Activated CD4-positive, alpha-beta T cell treated with anti-CD3 and anti-CD28 coated beads for 48 hours (primary cell): Measurements from ENCODE around the gene GIGYF2.
"Not testable (repeated sequence)": the region's sequence is repeated elsewhere in the genome, so short reads cannot be mapped to it uniquely, and the experiment has no call there.

Experiments
- DNase-seq: peaks from one replicate; pipeline ENCODE4 v3.0.0-alpha.2; 2020

GIGYF2 gene

GRCh38 chr2:232831496-232831895, 134.4 kb downstream of the GIGYF2 start:
- no peak for DNase-seq

DNA sequence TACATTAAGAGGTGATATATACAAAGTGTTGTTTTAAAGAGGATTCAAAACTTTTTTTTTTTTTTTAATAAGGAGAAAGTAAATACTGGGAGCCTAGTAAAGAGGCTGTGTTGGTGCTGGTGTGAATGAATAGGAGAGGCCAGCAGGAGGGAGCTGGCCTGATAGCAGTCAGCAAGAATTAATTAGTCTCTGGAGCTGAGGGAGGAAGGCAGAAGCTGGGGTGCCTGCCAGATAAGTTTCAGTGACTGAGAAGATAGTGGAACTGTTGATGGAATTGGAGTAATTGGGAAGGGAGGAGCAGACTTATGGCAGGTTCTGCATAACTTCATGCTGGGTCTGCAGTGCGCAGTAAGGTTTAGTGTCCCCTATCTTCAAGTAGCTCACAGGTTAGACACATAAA, 136.7 kb downstream of the GIGYF2 start:
- no peak for DNase-seq

- no peak for DNase-seq
These were observed 138.6 kb downstream of the GIGYF2 start for GRCh38 chr2:232835687-232836208.

- no peak for DNase-seq
These were observed 139.8 kb downstream of the GIGYF2 start for GRCh38 chr2:232836934-232837333.

DNA sequence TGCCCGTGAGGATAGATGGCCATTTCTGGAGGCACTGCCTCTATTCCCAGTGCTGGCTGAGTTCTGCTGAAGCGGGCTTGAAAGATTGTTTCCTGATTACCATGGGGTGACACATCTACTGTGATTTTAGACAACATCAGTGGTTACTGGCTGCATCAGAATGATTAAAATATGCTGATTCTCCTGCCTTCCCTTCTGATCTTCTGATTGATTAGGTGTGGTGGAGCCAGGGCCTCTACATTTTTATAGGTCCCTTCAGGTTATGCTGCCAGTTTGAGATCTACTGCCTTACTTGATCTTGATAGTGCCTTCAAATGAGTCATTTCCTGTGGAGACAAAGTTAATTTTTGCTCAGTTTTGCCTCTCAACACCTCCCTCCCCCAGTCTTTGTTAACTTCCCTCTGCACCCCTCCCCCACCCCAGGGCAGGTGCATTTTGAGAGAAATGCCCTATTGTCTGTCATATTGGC, 141.3 kb downstream of the GIGYF2 start:
- DNase-seq, result peak; percentile 70

DNA sequence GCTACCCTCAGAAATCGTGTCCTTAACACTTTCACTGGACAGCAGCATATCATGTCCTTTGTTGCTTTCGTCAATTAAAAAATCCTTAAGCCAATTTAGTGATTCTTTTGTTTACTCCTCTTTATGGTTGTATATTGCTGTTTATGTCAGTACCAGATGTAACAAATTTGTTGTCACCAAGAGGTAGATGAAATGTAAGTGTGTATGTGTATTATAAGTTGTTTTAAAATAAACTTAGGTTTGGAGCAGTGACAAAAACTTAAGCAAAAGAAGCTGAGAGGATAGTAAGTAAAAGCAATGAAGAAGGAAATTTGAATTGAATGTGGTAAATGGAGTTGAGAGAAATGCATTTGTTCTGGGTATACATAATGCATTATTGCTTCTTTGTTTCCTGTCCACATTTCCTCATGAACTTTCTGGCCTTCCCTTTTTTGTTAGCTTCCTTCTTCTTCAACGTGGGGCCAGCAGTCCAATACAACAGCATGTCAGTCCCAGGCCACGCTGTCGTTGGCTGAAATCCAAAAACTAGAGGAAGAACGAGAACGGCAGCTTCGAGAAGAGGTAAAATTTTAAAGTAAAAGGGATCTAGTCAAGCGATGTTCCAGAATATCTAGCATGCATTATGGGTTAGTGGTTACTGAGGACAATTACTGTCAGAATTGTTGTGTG, 142.4 kb downstream of the GIGYF2 start:
- no peak for DNase-seq

GRCh38 chr2:232842689-232843088, 145.6 kb downstream of the GIGYF2 start:
- DNase-seq, result no peak

DNA sequence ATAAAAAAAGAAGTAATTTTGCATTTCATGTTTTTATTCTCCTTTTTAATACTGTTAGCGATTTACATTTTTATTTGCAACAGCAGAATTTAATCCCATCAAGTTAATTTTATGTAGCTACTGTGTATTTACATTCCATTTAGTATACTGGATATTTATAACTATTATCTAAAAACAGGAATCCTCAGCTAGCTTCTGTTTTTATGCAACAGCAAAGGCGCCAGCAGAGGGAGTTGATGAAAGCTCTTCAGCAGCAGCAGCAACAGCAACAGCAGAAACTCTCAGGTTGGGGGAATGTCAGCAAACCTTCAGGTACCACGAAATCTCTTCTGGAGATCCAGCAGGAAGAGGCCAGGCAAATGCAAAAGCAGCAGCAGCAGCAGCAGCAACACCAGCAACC, 146.7 kb downstream of the GIGYF2 start:
- no peak for DNase-seq

- DNase-seq, result no peak
These were observed 148.9 kb downstream of the GIGYF2 start for GRCh38 chr2:232846055-232846454.

DNA sequence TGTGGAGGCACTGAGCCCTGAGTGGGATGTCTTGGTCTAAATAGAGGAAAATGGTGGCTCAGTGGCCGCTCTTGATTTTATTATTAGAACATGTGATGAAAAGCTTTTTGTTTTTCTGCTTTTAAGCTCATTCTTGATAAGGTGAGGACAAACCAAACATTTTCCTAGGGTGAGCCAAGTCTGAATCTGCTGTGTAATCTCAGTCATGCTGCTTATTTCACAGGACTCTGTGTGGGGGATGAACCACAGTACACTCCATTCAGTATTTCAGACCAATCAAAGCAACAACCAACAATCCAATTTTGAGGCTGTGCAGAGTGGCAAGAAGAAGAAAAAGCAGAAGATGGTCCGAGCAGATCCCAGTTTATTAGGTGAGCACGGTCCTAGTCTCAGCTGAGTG, 152.9 kb downstream of the GIGYF2 start:
- DNase-seq, result no peak

- DNase-seq, result not testable (repeated sequence)
These were observed 154.9 kb downstream of the GIGYF2 start for GRCh38 chr2:232852081-232852480.

GRCh38 chr2:232852676-232853075, 155.5 kb downstream of the GIGYF2 start:
- DNase-seq, result no peak

GRCh38 chr2:232854082-232854481, 157.0 kb downstream of the GIGYF2 start:
- DNase-seq, result no peak

DNA sequence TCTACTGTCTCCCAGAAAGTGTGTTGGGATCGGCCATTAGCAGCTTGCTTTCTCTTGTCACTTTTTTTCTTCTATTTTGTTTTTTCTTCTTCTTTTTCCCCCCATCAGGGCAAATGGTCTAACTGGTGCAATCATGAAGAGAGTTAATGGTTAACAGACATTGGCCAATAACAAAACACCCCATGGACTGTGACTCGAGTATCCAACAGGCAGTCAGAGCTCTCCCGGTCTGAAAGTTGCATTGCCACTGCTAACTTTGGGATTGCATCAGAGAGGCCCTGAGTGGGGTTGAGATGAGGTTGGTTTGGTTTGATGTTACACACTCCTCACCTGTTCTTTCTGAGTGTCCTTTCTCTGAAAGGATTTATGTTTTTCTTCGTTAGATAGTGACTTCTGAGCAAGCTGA, 160.0 kb downstream of the GIGYF2 start:
- no peak for DNase-seq

DNA sequence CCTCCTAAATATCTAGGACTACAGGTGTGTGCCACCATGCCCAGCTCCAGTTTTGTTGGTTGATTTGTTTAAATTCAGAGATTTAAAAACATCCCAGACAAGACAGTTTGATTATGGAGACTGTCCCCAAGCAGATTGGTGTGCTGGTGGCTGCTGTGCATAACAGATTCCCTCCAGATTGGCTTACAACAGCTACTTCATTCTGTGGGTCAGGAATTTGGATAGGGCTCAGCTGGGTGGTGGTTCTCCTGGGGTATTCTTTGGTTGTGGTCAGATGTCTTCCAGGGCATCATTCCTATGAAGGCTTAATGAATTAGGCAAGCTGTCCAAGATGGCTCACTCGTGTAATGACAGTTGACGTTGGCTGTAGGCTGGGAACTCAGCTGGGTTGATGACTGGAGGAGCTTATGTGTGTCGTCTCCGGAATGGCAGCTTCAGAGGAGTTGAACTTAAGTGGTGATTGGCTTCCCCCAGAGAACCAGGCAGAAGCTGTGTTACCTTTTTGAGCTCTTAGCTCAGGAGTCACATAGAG, 162.3 kb downstream of the GIGYF2 start:
- no peak for DNase-seq

- DNase-seq, result no peak
These were observed 163.6 kb downstream of the GIGYF2 start for GRCh38 chr2:232860593-232861241.

DNA sequence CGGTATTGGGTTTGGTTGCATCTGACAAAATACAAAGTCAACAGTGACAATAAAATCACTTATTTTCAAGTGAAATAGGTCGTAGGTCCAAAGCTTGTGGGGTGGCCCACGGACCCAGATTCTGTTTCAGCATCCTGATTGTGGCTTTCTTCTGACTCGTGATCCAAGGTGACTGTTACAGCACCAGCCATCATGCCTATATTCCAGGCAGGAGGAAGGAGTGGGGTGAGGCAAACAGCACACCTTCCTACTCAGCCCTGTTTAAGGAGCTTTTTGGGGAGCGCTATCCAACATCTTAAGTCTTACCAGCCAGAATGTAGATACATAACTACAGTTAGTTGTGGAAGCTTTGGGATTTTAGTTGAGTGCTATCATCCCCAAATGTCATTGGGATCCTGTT, 164.2 kb downstream of the GIGYF2 start:
- DNase-seq, result no peak

- DNase-seq, result no peak
These were observed 166.9 kb downstream of the GIGYF2 start for GRCh38 chr2:232863996-232864395.

DNA sequence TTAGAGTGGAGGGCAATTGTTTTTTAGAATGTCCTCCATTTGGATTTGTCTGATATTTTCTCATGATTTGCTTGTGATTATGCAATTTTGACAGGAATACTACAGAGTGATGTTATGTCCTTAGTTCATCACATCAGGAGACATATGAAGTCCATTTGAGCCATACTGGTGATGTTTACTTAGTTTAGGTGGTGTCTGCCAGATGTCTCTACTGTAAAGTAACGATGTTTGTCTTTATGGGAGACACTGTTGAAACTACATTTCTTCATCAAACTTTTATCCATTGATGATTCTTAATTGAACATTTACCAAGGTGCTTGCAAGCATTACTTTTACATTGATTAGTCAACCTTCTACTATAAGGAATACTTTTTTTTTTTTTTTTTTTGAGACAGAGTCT, 168.0 kb downstream of the GIGYF2 start:
- DNase-seq, result no peak

GRCh38 chr2:232866104-232866503, 169.0 kb downstream of the GIGYF2 start:
- DNase-seq, result no peak

DNA sequence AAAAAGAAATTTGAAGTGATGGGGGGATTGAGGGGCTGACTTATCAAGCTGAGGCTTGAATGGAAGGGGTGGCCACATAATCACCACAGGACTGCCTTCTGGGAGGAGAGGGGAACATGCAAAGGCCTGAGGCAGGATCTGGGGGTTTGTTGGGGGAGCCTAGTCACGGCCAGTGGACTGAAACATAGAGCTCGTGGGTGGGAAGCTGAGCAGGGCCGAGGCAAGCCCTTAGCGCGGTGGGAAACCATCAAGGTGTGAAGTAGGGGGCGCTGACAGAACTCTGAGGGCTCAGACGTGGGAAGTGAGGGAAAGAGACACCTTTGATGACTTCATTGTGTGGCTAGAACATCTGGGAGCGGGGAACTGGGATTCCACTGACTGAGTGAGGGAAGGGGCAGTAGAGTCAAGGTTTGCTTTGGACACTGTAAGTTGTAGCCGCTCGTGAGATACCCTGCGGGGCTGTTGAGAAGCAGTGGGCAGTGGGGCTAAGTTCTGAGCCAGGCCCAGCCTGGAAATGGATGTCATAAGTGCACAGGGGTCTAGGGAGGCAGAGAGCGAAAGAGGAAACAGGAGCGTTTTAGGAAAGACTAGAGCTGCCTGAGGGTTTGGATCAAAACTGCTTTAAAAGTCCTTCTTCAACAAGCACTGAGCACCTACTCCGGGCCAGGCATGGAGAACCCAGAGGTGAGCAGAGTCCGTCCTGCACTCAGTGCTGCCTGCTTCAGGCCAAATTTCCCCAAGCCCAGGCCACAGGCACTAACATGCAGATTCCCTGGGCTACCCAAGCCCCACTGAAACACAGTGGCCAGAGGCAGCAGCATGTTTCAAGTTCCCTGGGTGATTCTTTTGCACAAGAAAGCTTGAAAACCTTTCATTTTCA, 172.2 kb downstream of the GIGYF2 start:
- no peak for DNase-seq

- no peak for DNase-seq
These were observed 173.1 kb downstream of the GIGYF2 start, which contains the start of gene SNORC for GRCh38 chr2:232870018-232870765. Gene SNORC (plus strand): TSS chr2:232870264. CDS start chr2:232870342, 78 bp downstream.
